ENCODE measurements around the gene ACSF3. TPM values are rescaled to one million over a fixed set of nuclear protein-coding genes. Genes with fewer than 3 reads are reported as not detected.

ACSF3 gene
- total and polyA plus RNA-seq, 4 donors: 15.3 to 27.3 (median 18.8) TPM

DNA sequence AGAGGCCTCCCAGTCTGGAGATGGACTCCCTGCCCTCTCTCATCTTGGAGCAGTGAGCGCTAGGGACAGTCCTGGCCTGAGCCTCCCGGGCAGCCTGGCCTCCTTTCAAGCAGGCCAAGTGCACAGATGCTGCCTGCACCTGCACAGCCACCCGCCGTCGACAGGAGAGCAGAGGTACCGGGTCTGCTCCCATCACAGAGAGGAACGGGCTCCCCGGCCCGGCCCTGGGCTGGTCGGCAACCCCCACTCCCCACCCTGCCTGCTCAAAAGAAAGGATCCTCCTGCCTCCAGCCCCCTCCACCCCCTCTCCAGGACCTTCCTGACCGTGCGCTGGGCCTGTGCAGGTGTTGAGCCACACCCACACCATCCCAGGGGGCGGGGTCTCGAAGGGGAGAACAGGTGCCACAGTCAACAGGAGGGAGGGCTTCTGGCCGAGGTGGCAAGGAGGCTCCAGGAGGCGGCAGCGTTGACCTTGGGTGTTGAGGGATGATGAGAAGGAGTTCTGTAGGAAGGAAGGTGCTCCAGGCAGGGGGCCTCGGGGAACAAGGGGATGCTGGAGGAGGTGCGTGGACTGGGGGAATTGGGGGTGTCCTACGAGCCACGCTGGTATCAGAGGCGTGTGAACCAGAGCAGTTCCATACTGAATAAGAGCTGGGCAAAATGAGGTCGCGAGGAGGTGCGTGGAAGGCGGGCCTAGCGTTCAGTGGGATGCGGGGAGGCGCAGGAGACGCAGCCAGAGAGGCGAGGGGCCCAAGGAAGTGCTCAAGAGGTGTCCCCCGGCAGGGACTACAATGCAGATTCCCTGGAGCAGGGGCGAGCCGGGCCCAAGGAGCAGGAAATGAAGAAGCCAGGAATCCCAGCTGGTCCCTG is 76.9 kb downstream of the ACSF3 start:
- 15% methylated on average over 34 of the region's 34 CpGs for WGBS
- peaks cover 0 to 3% (median 0%) of the 10 kb centered on the region in 4 donors for H3K27me3 ChIP-seq (ENCODE audit: control insufficient read depth in 4 of 4, insufficient read depth in 4 of 4, low read length in 3 of 4)
- peaks cover 3 to 14% (median 7%) of the 10 kb centered on the region in 4 donors for H3K4me1 ChIP-seq (ENCODE audit: control insufficient read depth in 4 of 4, insufficient read depth in 4 of 4, low read length in 3 of 4)
- H3K27ac ChIP-seq (ENCODE audit: low read depth in 1 of 2, low read length in 2 of 2): no peak overlapping the region
- H3K4me3 ChIP-seq (ENCODE audit: low read depth in 1 of 3, low read length in 3 of 3): peak overlapping the region in 1 of 3 donors; percentile 9
- TF ChIP-seq MAX (IDR thresholded peaks at IDR 0.05) (no peak), JUND (IDR thresholded peaks at IDR 0.05) (no peak), HNF4A (conservative IDR thresholded peaks at IDR 0.05) (no peak), CTCF (IDR thresholded peaks at IDR 0.05; ENCODE audit: low read depth, low read length, missing input control) (no peak), NR2F2 (IDR thresholded peaks at IDR 0.05) (no peak), SP1 (IDR thresholded peaks at IDR 0.05) (no peak)
- no peak overlapping the region for H3K9ac ChIP-seq (ENCODE audit: low read depth in 1 of 2, low read length in 2 of 2)
- no peaks in the 10 kb centered on the region for H3K9me3 ChIP-seq (ENCODE audit: control insufficient read depth in 4 of 4, low read length in 3 of 4)
- DNase-seq (ENCODE audit: low spot score): no peak
- H3K36me3 ChIP-seq (ENCODE audit: control insufficient read depth in 4 of 4, insufficient read depth in 3 of 4, low read depth in 1 of 4, low read length in 3 of 4): no peaks in the 10 kb centered on the region

DNA sequence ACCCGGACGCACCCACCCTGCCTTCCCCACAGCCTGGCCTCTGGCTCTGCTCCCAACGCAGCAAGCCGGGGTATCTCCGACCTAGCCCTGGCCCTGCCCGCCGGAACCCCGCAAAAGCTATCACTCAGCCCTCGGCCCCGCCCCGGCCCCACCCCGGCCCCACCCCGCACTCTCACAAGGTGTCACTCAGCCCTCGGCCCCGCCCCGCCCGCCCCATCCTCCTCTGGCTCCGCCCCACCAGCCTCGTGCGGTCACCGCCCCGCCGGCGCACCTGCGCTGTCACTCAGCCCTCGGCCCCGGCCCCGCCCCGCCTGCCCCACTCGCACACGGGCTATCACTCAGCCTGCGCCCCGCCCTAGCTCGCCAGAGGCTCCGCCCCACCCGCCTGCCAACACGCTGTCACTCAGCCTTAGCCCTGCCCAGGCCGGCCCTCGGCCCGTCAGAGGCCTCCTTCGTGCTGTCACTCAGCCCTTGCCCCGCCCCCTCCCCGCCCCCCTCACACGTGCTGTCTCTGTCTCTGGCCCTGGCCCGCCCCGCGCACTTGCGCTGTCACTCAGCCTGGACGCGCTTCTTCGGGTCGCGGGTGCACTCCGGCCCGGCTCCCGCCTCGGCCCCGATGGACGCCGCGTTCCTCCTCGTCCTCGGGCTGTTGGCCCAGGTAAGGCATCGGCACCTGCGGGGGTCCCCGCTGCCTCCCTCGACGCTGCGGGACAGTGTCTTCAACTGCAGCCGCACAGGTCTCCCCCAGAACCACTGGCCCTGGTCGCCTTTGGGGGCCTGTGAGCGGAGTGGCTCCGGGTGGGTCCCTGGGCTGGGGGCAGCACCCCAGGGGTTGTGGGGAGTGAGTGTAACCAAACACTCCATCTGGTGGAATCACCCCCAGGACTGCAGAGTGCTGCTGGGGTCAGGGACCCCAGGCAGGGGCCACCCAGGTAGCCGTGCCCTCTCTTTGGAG is 77.8 kb downstream of the ACSF3 start, which contains the start of gene CDH15:
Gene CDH15, plus strand, starts transcription at position 533 of the 955 bp plus-strand sequence. Its CDS starts 84 bp downstream, at position 617.
- Histone ChIP-seq H3K27me3 (ENCODE audit: control insufficient read depth in 4 of 4, insufficient read depth in 4 of 4, low read length in 3 of 4) (peaks cover 0 to 3% (median 0%) of the 10 kb centered on the region in 4 donors), H3K27ac (ENCODE audit: low read depth in 1 of 2, low read length in 2 of 2) (no peak within 1 kb of the TSS), H3K36me3 (ENCODE audit: control insufficient read depth in 4 of 4, insufficient read depth in 3 of 4, low read depth in 1 of 4, low read length in 3 of 4) (no peaks in the 10 kb centered on the region), H3K9ac (ENCODE audit: low read depth in 1 of 2, low read length in 2 of 2) (no peak within 1 kb of the TSS), H3K9me3 (ENCODE audit: control insufficient read depth in 4 of 4, low read length in 3 of 4) (no peaks in the 10 kb centered on the region), H3K4me3 (ENCODE audit: low read depth in 1 of 3, low read length in 3 of 3) (peak within 1 kb of the TSS in 1 of 3 donors; percentile 9), H3K4me1 (ENCODE audit: control insufficient read depth in 4 of 4, insufficient read depth in 4 of 4, low read length in 3 of 4) (peaks cover 3 to 14% (median 7%) of the 10 kb centered on the region in 4 donors)
- 10% methylated on average over 74 of the region's 74 CpGs for WGBS
- peak; percentile 93 for DNase-seq (ENCODE audit: low spot score)
- TF ChIP-seq HNF4A (conservative IDR thresholded peaks at IDR 0.05): no peak
- TF ChIP-seq SP1 (IDR thresholded peaks at IDR 0.05): peak; percentile 19
- TF ChIP-seq GABPA (IDR thresholded peaks at IDR 0.05 in 1 of 2, conservative IDR thresholded peaks at IDR 0.05 in 1 of 2): no peak

GRCh38 chr16:89172171-89172527 is 78.5 kb downstream of the ACSF3 start:
- TF ChIP-seq FOXA1 (IDR thresholded peaks at IDR 0.05) (no peak), RAD21 (IDR thresholded peaks at IDR 0.05) (no peak), GABPA (IDR thresholded peaks at IDR 0.05 in 1 of 2, conservative IDR thresholded peaks at IDR 0.05 in 1 of 2) (no peak), REST (IDR thresholded peaks at IDR 0.05) (no peak), ATF3 (IDR thresholded peaks at IDR 0.05) (no peak), JUND (IDR thresholded peaks at IDR 0.05) (no peak), RXRA (IDR thresholded peaks at IDR 0.05) (no peak), TAF1 (conservative IDR thresholded peaks at IDR 0.05) (no peak), MAX (IDR thresholded peaks at IDR 0.05) (no peak), CTCF (IDR thresholded peaks at IDR 0.05; ENCODE audit: low read depth, low read length, missing input control) (no peak)
- Histone ChIP-seq H3K4me3 (ENCODE audit: low read depth in 1 of 3, low read length in 3 of 3) (no peak overlapping the region), H3K27me3 (ENCODE audit: control insufficient read depth in 4 of 4, insufficient read depth in 4 of 4, low read length in 3 of 4) (peaks cover 0 to 3% (median 0%) of the 10 kb centered on the region in 4 donors), H3K9ac (ENCODE audit: low read depth in 1 of 2, low read length in 2 of 2) (no peak overlapping the region), H3K27ac (ENCODE audit: low read depth in 1 of 2, low read length in 2 of 2) (no peak overlapping the region), H3K36me3 (ENCODE audit: control insufficient read depth in 4 of 4, insufficient read depth in 3 of 4, low read depth in 1 of 4, low read length in 3 of 4) (no peaks in the 10 kb centered on the region), H3K4me1 (ENCODE audit: control insufficient read depth in 4 of 4, insufficient read depth in 4 of 4, low read length in 3 of 4) (peaks cover 3 to 13% (median 5%) of the 10 kb centered on the region in 4 donors), H3K9me3 (ENCODE audit: control insufficient read depth in 4 of 4, low read length in 3 of 4) (no peaks in the 10 kb centered on the region)
- 84% methylated on average over 11 of the region's 11 CpGs for WGBS
- DNase-seq (ENCODE audit: low spot score): no peak
